Hepatocyte (in vitro differentiated cells): Measurements from ENCODE around the gene SNCB. TPM values are rescaled to one million over a fixed set of nuclear protein-coding genes. Genes with fewer than 3 reads are reported as not detected.

Experiments used
- DNase-seq: peaks from one replicate; pipeline ENCODE4 v3.0.0-alpha.2; 2016; ENCODE audit warnings: low spot score
- H2AFZ ChIP-seq: fragments of 200-600 bp; sonication (generic); 2 replicates; pipeline ENCODE4 v1.6.0; 2016; ENCODE audit warnings: antibody characterized with exemption, mild to moderate bottlenecking
- H3K27ac ChIP-seq: fragments of 200-600 bp; sonication (generic); 2 replicates; pipeline ENCODE4 v1.5.1; 2016; ENCODE audit warnings: mild to moderate bottlenecking
- H3K27me3 ChIP-seq: fragments of 200-600 bp; sonication (generic); 2 replicates; pipeline ENCODE4 v1.6.1; 2016
- H3K36me3 ChIP-seq: fragments of 200-600 bp; sonication (generic); replicated peaks from 2 replicates; pipeline ENCODE4 v1.5.1; 2016; ENCODE audit warnings: low read depth; ENCODE audit not compliant: insufficient read depth
- H3K4me1 ChIP-seq: fragments of 200-600 bp; sonication (generic); 2 replicates; pipeline ENCODE4 v1.5.1; 2016; ENCODE audit warnings: mild to moderate bottlenecking, moderate library complexity; ENCODE audit not compliant: insufficient read depth
- H3K4me2 ChIP-seq: fragments of 200-600 bp; sonication (generic); 2 replicates; pipeline ENCODE4 v1.6.0; 2016
- H3K4me3 ChIP-seq: fragments of 200-600 bp; sonication (generic); 2 replicates; pipeline ENCODE4 v1.5.1; 2016; ENCODE audit warnings: mild to moderate bottlenecking
- H3K79me2 ChIP-seq: fragments of 200-600 bp; sonication (generic); 2 replicates; pipeline ENCODE4 v1.6.0; 2017; ENCODE audit warnings: mild to moderate bottlenecking
- H3K9me2 ChIP-seq: fragments of 200-600 bp; sonication (generic); replicated peaks from 2 replicates; pipeline ENCODE4 v1.6.0; 2017; ENCODE audit warnings: mild to moderate bottlenecking; ENCODE audit not compliant: insufficient read depth
- H3K9me3 ChIP-seq: fragments of 200-600 bp; sonication (generic); 2 replicates; pipeline ENCODE4 v1.5.1; 2016; ENCODE audit warnings: low read depth, mild to moderate bottlenecking
- H4K20me1 ChIP-seq: fragments of 200-600 bp; sonication (generic); 2 replicates; pipeline ENCODE4 v1.6.0; 2016; ENCODE audit warnings: mild to moderate bottlenecking; ENCODE audit not compliant: insufficient read depth, poor library complexity, severe bottlenecking
- EZH2 ChIP-seq: fragments of 200-600 bp; sonication (generic); IDR thresholded peaks from 2 replicates; pipeline ENCODE4 v1.6.1; 2016; ENCODE audit warnings: antibody characterized with exemption, mild to moderate bottlenecking, borderline replicate concordance
- EZH2phosphoT487 ChIP-seq: fragments of 200-600 bp; sonication (generic); IDR thresholded peaks from one replicate; pipeline ENCODE4 v1.6.1; 2018; ENCODE audit warnings: antibody characterized with exemption, mild to moderate bottlenecking, low read depth, moderate library complexity; ENCODE audit not compliant: unreplicated experiment, severe bottlenecking
- WGBS: methylation state at CpG from one replicate; pipeline ENCODE4 v1.1.6; 2016; ENCODE audit warnings: low lambda C conversion rate; ENCODE audit errors: missing lambda C conversion rate; 5-methylcytosine and 5-hydroxymethylcytosine counted together
- polyA plus RNA-seq: library from polyadenylated mRNA; unstranded; fragments of >200 nt; fragmentation: Nextera tagmentation; extraction: Ambion mirVana; gene quantifications from 2 replicates; pipeline ENCODE4 v1.2.1, GENCODE V29; 2016
- total RNA-seq: library from RNA; depleted of rRNA; stranded (reverse); fragments of >200 nt; gene quantifications from 2 replicates; pipeline ENCODE4 v1.2.3, GENCODE V29; 2014
- TF ChIP-seq, protein P1 (sequence below): fragments of 200-600 bp; sonication (generic); IDR thresholded peaks from 2 replicates; pipeline ENCODE4 v1.5.1; 2016; ENCODE audit warnings: antibody characterized with exemption, mild to moderate bottlenecking; ENCODE audit not compliant: poor library complexity

SNCB gene
- total and polyA plus RNA-seq, 2 experiments from 2014 or later, result 0.57 TPM; not detected in 1

GRCh38 chr5:176662371-176663333, 32.3 kb upstream of the SNCB start:
- Histone ChIP-seq H3K79me2 (no peaks in the 10 kb centered on the region), H3K4me3 (no peak overlapping the region), H3K36me3 (no peaks in the 10 kb centered on the region), H3K4me2 (no peak overlapping the region), H4K20me1 (no peaks in the 10 kb centered on the region), H3K9me2 (no peaks in the 10 kb centered on the region), H3K27me3 (no peaks in the 10 kb centered on the region), H3K9me3 (no peaks in the 10 kb centered on the region), H3K27ac (no peak overlapping the region), H3K4me1 (no peaks in the 10 kb centered on the region), H2AFZ (no peak overlapping the region)
- WGBS, result 81% methylated on average over 21 of the region's 21 CpGs
- no peak for DNase-seq
- TF ChIP-seq EZH2phosphoT487 (no peak), EZH2 (no peak)
- TF ChIP-seq, protein P1, sequence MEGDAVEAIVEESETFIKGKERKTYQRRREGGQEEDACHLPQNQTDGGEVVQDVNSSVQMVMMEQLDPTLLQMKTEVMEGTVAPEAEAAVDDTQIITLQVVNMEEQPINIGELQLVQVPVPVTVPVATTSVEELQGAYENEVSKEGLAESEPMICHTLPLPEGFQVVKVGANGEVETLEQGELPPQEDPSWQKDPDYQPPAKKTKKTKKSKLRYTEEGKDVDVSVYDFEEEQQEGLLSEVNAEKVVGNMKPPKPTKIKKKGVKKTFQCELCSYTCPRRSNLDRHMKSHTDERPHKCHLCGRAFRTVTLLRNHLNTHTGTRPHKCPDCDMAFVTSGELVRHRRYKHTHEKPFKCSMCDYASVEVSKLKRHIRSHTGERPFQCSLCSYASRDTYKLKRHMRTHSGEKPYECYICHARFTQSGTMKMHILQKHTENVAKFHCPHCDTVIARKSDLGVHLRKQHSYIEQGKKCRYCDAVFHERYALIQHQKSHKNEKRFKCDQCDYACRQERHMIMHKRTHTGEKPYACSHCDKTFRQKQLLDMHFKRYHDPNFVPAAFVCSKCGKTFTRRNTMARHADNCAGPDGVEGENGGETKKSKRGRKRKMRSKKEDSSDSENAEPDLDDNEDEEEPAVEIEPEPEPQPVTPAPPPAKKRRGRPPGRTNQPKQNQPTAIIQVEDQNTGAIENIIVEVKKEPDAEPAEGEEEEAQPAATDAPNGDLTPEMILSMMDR, result no peak

GRCh38 chr5:176661676-176662075, 31.3 kb upstream of the SNCB start:
- TF ChIP-seq EZH2phosphoT487 (no peak), EZH2 (no peak)
- TF ChIP-seq, protein P1, result no peak
- H3K27ac ChIP-seq, result no peak overlapping the region
- no peak overlapping the region for H2AFZ ChIP-seq
- no peaks in the 10 kb centered on the region for H3K27me3 ChIP-seq
- WGBS, result 95% methylated on average over 10 of the region's 10 CpGs
- no peaks in the 10 kb centered on the region for H3K4me1 ChIP-seq
- no peaks in the 10 kb centered on the region for H3K9me2 ChIP-seq
- no peaks in the 10 kb centered on the region for H3K36me3 ChIP-seq
- no peak overlapping the region for H3K4me3 ChIP-seq
- no peak overlapping the region for H3K4me2 ChIP-seq
- no peak for DNase-seq
- no peaks in the 10 kb centered on the region for H3K9me3 ChIP-seq
- no peaks in the 10 kb centered on the region for H4K20me1 ChIP-seq
- H3K79me2 ChIP-seq, result no peaks in the 10 kb centered on the region

DNA sequence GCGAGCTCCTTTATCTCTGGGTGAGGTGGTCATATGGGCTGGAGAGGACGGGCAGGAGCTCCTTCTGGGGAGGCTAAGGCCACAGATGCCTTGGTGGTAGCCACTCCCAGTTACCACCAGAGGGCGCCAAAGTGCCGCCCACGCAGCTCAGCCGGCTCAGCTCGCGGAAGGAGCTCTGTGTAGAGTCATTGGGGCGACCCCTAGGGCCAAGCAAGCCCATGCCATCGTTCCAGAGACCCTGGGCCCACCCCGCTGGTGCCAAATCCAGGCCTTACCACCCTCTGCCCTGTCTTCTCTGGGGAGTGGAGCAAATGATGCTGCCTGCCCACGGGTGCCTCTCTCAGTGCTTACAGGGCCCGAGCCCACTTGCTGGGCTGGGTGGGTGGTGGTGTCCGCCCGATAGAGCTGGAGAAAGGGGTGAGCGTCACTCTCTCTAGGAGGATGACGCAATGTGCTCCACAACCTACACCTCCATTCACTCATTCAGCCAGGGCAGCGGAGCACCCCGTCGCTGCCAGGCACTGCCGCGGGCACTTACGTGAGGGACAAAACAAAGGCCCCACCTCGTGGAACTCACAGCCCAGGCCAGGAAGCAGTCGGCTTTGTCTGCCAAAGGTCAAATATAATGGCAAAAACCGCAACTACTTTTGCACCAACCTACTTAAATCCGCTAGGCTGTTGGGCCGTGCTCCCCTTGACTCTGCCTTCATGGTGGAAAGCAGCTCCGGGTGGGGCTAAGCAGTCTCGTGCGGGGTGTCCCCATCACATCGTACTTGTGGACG, 30.7 kb upstream of the SNCB start:
- Histone ChIP-seq H3K36me3 (no peaks in the 10 kb centered on the region), H3K4me1 (no peaks in the 10 kb centered on the region), H4K20me1 (no peaks in the 10 kb centered on the region), H3K4me2 (no peak overlapping the region), H2AFZ (no peak overlapping the region), H3K9me2 (no peaks in the 10 kb centered on the region), H3K4me3 (no peak overlapping the region), H3K27ac (no peak overlapping the region), H3K27me3 (no peaks in the 10 kb centered on the region), H3K9me3 (no peaks in the 10 kb centered on the region), H3K79me2 (no peaks in the 10 kb centered on the region)
- no peak for TF ChIP-seq EZH2
- TF ChIP-seq, protein P1, result peak; percentile 88
- no peak for TF ChIP-seq EZH2phosphoT487
- DNase-seq, result peak; percentile 89
- 60% methylated on average over 33 of the region's 33 CpGs for WGBS
